Measurements from ENCODE around the gene CBS. TPM values are rescaled to one million over a fixed set of nuclear protein-coding genes. Genes with fewer than 3 reads are reported as not detected.
"Not testable (repeated sequence)": the region's sequence is repeated elsewhere in the genome, so short reads cannot be mapped to it uniquely, and the experiment has no call there.

CBS gene
- total and polyA plus RNA-seq, 8 donors = 2.0 to 25.1 (median 17.4) TPM

DNA sequence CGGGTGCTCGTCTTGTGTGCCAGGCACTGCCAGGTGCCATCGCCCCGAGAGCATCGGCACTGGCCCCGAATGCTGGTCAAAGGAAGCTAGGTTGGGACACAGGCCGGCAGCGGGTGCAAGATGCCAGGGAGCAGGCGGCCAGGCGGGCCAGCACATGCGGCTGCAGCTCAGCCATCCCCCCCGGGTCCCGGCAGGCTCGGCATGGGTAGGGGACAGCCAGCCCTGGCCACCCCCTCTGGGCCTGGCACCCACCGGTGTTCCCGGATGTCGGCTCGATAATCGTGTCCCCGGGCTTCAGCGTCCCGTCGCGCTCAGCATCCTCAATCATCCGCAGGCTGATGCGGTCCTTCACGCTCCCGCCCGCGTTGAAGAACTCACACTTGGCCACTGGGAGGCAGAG, 9.6 kb downstream of the CBS start:
- intact Hi-C loops (cut with DNase I; ENCODE audit: low total_unique reads); H3K36me3 ChIP-seq; H3K4me1 ChIP-seq; H3K4me3 ChIP-seq; DNase-seq; H3K27ac ChIP-seq; H3K9me3 ChIP-seq; H3K27me3 ChIP-seq: not testable (repeated sequence)
- 87 to 96% (median 95%) methylated on average over 4 to 16 of the region's 30 CpGs; no CpG with 5 or more reads in 2 of the 5 donors for WGBS, 5 donors

DNA sequence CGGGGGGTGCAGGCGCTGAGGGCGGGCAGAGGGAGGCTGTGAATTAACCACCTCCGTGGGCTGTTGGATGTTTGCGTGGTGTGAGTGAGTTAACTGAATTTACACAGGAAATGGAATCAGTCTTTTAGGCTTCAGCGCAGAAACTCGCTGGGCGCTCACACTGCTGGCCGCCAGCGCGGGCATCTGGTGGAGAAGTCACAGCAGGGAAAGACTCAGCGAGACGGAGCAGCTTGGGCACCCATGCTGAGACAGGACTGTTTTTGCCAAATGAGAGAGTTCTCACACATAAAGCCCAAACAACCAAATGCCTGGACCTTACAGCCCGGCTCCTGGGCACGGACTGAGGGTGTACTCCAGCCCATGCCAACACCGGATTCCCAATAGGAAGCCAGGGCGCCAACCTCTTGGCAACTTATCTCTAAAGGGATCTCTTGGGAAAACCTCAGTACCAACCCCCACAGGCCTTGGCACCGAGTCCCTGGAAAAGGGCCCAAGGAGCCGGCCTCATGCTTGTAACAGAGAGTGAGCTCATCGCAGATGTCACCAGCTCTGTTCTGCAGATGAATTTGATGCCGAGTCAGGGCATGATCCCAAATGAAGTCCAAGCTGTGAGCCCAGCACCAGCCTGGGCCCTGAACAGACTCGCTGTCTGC, 11.2 kb downstream of the CBS start:
- H3K36me3 ChIP-seq; H3K9me3 ChIP-seq; DNase-seq; H3K27ac ChIP-seq; H3K4me3 ChIP-seq; H3K4me1 ChIP-seq; intact Hi-C loops (cut with DNase I; ENCODE audit: low total_unique reads); H3K27me3 ChIP-seq: not testable (repeated sequence)
- no CpG with 5 or more reads among the region's 22 CpGs for WGBS, 5 donors

DNA sequence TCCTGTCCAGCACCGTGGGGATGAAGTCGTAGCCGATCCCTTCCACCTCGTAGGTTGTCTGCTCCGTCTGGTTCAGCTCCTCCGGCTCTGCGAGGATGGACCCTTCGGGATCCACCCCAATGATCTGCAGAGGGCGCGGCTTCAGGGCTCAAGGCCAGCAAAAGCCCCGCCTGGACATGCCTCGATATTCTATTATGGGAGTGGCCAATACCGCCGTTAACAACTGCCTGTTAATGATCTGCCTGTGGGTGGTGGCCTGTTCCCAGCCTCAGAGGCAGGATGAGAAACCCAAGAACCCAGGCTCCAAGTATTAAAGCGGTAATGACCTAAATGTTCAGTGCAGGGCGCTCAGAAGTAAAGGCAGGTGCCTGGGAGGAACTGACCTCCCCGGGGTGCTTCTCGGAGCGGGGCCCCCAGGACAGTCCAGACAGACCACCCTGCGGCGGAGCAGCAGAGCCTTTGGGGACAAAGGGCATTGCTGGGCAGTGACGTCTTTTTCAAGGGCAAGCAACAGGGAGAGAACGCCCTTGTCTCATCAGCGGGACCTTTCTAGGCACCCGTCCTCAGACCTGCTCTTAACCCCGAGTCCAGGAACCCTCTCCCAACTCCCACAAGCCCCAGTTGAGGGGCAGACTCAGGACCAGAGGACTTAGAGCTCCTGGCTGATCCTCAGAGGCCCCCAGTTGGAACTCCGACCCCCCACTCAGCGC, 12.5 kb downstream of the CBS start:
- H3K9me3 ChIP-seq; DNase-seq; H3K36me3 ChIP-seq; intact Hi-C loops (cut with DNase I; ENCODE audit: low total_unique reads); H3K27ac ChIP-seq; H3K4me3 ChIP-seq; H3K4me1 ChIP-seq; H3K27me3 ChIP-seq: not testable (repeated sequence)
- WGBS, 5 donors = 82 to 100% (median 100%) methylated on average over 1 to 2 of the region's 28 CpGs; no CpG with 5 or more reads in 2 of the 5 donors

DNA sequence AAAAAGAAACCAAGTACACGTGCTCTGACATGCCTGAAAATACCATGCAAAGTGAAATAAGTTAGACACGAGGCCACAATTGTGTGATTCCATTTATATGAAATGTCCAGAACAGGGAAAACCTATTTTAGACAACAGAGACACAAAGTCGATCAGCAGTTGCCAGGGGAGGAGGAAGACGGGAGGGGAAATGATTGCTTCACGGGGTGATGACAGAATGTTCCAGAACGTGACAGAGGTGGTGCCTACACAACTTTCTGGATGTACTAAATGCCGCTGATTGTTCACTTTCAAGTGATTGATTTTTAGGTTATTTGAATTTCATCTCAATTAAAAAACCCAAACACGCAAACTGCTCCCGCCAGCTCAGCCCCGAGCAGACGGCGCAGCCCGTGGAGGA, 22.5 kb downstream of the CBS start:
- H3K27ac ChIP-seq; H3K4me1 ChIP-seq; H3K27me3 ChIP-seq; intact Hi-C loops (cut with DNase I; ENCODE audit: low total_unique reads); H3K4me3 ChIP-seq; H3K9me3 ChIP-seq; H3K36me3 ChIP-seq; DNase-seq: not testable (repeated sequence)
- WGBS, 5 donors = no CpG with 5 or more reads among the region's 13 CpGs

DNA sequence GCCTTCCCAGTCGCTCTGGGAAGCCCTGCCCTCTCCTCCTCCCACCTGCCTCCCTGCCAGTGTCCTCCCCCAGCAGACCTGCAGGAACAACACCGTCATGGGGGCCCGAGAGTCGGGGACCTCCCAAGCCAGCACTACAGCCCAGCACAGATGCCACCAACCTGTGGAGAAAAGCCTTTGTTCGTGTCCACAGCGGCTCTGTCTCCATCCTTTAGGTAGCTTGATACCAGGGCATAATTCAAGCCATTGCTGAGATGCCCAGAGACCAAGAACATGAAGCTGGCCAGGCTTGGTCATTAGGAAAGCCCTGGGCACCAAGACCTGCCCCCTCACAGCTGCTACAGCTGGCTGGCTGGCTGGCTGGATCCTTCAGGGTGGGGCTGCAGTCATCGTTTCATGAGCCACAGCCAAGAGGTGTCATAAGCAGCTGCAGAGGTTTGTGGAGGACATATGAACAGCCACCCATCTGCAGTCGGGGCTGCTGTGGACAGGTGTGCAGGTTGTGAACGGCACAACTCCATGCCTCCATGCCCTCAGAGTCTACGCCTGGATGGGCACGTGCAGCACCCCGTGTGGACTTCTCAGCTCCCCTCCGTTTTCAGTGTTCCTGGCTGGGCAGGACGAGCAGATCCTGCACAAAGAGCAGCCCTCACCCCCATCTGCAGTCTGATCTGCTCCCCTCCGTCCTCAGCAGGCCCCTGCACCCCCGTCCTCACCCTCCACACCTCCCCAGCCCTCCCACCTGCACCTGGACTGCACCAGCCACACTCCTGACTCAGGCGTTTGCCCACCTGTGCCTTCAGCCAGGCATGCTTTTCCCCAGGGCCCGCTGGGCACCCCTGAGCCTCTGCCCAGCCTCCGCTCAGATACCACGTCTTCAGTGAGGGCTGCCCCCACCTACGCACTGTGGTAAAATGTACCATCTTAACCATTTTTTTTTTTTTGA, 29.5 kb downstream of the CBS start:
- DNase-seq; H3K9me3 ChIP-seq; H3K4me1 ChIP-seq; intact Hi-C loops (cut with DNase I; ENCODE audit: low total_unique reads); H3K27me3 ChIP-seq; H3K4me3 ChIP-seq; H3K36me3 ChIP-seq: not testable (repeated sequence)
- WGBS, 5 donors = 0 to 61% (median 48%) methylated on average over 1 to 18 of the region's 21 CpGs; no CpG with 5 or more reads in 1 of the 5 donors
- peak overlapping the region in 2 of 5 donors; percentile 29 to 81 for H3K27ac ChIP-seq

DNA sequence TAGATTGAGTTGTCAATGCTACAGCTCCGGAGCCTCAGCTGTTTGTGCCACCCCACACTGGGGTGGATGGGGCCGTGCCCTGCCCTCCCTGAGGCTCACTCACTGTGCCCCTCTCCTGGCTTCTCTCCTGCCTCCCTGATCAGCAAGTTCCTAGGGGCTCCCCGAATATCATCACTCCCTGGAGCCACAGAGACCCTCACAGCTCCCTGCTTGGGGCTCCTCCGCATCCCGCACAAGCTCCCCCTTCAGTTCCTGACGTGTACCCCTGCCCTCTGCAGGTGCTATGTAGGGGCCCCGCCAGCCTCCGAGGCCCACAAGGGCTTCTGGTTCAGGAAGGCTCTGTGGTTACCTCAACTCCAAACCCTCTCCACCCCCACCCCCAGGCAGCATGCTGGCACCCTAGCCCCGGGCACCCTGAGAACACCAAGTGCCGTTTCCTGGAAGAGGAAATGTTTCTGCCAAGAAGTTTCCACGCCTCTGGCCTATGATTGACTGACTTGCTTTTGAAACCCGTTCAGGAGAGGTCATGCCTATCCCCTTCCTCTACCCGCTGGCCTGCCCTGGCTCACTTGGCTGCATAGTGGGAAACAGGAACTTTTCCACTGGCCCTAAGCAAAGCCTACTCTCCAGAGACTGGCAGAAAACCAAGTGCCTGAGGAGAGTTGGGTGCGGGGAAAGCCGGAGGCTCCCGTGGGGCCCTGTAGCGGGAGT, 30.3 kb downstream of the CBS start:
- WGBS, 5 donors = 26 to 50% (median 45%) methylated on average over 4 to 8 of the region's 17 CpGs
- DNase-seq; H3K4me1 ChIP-seq; H3K27me3 ChIP-seq; H3K36me3 ChIP-seq; intact Hi-C loops (cut with DNase I; ENCODE audit: low total_unique reads); H3K4me3 ChIP-seq; H3K9me3 ChIP-seq: not testable (repeated sequence)
- H3K27ac ChIP-seq = peak overlapping the region in 2 of 5 donors; percentile 31 to 42

DNA sequence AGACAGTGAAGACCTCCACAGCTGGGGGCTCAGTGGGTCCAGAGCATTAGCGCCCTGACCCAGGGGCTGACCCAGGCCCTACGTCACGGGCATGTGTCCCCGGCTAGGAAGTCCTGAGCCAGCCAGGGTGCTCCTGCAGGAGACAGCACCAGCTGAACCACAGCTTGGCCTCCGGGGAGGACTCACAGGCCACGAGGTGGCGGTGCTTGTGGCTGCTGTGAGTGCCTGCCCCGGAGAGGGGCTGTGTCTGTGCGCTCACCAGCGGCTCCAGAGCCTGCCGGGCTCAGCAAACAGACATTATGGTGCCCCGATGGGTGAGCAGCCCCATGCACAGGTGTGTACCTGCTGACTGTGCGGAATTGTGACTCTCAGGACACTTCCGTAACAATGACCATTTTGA, 31.1 kb downstream of the CBS start:
- WGBS, 5 donors = 68 to 77% (median 74%) methylated on average over 6 to 12 of the region's 14 CpGs; no CpG with 5 or more reads in 2 of the 5 donors
- H3K4me3 ChIP-seq; H3K27ac ChIP-seq; H3K27me3 ChIP-seq; H3K4me1 ChIP-seq; DNase-seq; H3K9me3 ChIP-seq; H3K36me3 ChIP-seq; intact Hi-C loops (cut with DNase I; ENCODE audit: low total_unique reads): not testable (repeated sequence)

DNA sequence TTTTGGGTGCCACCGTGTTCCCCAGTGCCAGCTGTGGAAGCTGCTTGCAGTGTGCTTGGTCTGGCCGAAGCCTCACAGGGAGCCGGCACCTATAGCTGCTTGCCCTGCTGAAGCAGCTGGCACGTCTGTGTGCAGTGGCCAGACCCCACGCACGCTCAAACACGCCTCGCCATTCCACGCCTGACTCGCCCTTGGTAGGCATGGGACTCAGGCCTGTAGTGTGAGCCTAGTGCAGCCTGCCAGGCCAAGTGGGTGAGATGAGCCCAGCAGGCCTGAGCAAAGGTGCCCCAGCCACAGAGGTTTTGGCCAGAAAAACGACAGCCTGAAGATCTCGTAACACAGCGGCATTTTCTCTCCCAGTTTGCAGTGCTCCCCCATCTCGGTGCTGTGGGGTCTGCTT, 32.3 kb downstream of the CBS start:
- DNase-seq; intact Hi-C loops (cut with DNase I; ENCODE audit: low total_unique reads); H3K36me3 ChIP-seq; H3K4me3 ChIP-seq; H3K27me3 ChIP-seq; H3K27ac ChIP-seq; H3K9me3 ChIP-seq; H3K4me1 ChIP-seq: not testable (repeated sequence)
- WGBS, 5 donors = 94 to 97% (median 95%) methylated on average over 4 to 10 of the region's 14 CpGs; no CpG with 5 or more reads in 1 of the 5 donors

DNA sequence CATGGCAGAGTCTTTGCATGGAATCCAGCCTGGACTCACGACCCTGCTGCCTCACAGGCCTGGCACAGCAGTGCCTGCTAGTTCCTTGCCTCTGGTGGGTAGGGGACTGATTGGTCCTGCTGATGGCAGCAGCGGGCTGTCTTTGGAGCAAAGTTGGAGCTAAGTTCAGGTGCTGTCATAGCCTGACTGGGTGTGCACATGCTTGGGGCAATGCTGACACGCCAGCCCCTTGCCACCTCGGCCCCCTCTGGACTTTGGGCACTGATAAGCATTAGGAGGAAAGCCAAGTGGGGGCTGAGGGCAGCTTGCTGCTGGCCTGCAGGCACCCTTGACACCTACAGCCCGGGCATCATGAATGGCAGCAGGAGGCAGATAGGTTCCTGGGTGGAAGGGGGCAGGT, 33.5 kb downstream of the CBS start:
- DNase-seq; H3K27ac ChIP-seq; H3K36me3 ChIP-seq; H3K4me3 ChIP-seq; H3K4me1 ChIP-seq; H3K27me3 ChIP-seq; intact Hi-C loops (cut with DNase I; ENCODE audit: low total_unique reads); H3K9me3 ChIP-seq: not testable (repeated sequence)
- WGBS, 5 donors = 73 to 91% (median 83%) methylated on average over 3 to 5 of the region's 5 CpGs; no CpG with 5 or more reads in 2 of the 5 donors

DNA sequence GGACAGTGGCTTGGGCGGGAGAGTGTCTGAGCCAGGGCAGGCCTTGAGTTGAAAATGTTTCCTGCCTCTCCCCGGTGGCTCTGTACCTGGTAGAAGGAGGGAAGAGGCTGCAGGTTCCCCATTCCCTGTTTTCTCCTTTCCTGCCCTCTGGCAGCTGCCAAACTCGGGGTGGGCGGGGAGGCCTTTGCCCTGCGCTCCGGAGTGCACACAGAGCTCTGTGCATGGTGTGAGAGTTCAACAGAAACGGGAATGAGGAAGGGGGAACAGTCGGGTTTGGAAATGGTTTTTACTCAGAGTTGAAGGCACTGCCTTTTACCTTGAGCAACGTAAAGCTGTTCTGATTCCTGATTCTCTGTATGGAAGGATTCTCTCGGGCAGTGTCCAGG, 37.0 kb downstream of the CBS start:
- H3K9me3 ChIP-seq; intact Hi-C loops (cut with DNase I; ENCODE audit: low total_unique reads); H3K4me3 ChIP-seq; H3K4me1 ChIP-seq; H3K27me3 ChIP-seq; H3K27ac ChIP-seq; DNase-seq: not testable (repeated sequence)
- 58 to 90% (median 74%) methylated on average over 2 to 8 of the region's 10 CpGs; no CpG with 5 or more reads in 1 of the 5 donors for WGBS, 5 donors
- peaks cover 0 to 17% (median 11%) of the 10 kb centered on the region in 4 donors for H3K36me3 ChIP-seq

Data from stomach (tissue), 9 donors.